Panc1 (cell line): ENCODE data around the gene UPF1. TPM values are rescaled to one million over a fixed set of nuclear protein-coding genes. Genes with fewer than 3 reads are reported as not detected.

Experiments used
- ATAC-seq: fragments of 200-7000 bp; cut with Tn5 transposase; 2 replicates; pipeline ENCODE4 v1.9.1; 2020; ENCODE audit warnings: mild to moderate bottlenecking, moderate library complexity
- BruUV-seq: library from RNA; stranded (reverse); fragments of 400-500 nt; replicated peaks from 2 replicates; lab custom pipeline; 2021; lab: Mats Ljungman, UMichigan
- CTCF ChIA-PET: fragments of 300-600 bp; sonication (Branson Sonifier 250); formaldehyde crosslinking; loops from one replicate; lab custom pipeline; 2022; ENCODE audit warnings: antibody characterized with exemption; lab: Charles Lee
- POLR2A ChIA-PET: fragments of 300-600 bp; sonication (Branson Sonifier 250); formaldehyde crosslinking; loops from one replicate; lab custom pipeline; 2022; ENCODE audit warnings: antibody characterized with exemption; lab: Charles Lee
- DNase-seq: peaks from one replicate; pipeline ENCODE4 v3.0.0-alpha.2; 2010; ENCODE audit warnings: low read depth, low spot score
- H3K27ac ChIP-seq: 2 replicates; pipeline ENCODE4 v1.5.1; 2011; ENCODE audit warnings: mild to moderate bottlenecking, low read length, inconsistent platforms
- H3K27me3 ChIP-seq: fragments of 200-500 bp; sonication (Bioruptor generic); 2 replicates; pipeline ENCODE4 v1.6.0; 2014; ENCODE audit warnings: low read length, inconsistent platforms; ENCODE audit not compliant: control insufficient read depth, insufficient read depth
- H3K36me3 ChIP-seq: fragments of 200-500 bp; sonication (Bioruptor generic); 2 replicates; pipeline ENCODE4 v1.5.1; 2014; ENCODE audit warnings: inconsistent platforms, mild to moderate bottlenecking, low read length, moderate library complexity; ENCODE audit not compliant: control insufficient read depth, insufficient read depth
- H3K4me1 ChIP-seq: 2 replicates; pipeline ENCODE4 v1.5.1; 2011; ENCODE audit warnings: inconsistent platforms, mild to moderate bottlenecking, low read length, moderate library complexity; ENCODE audit not compliant: control insufficient read depth, insufficient read depth
- H3K4me3 ChIP-seq, 2 experiments: 2 replicates each; pipeline ENCODE4 v1.5.1; 2011 to 2012; ENCODE audit warnings: low read depth in 2 of 2, low read length in 2 of 2, mild to moderate bottlenecking in 2 of 2, inconsistent platforms in 1 of 2, moderate library complexity in 1 of 2
- H3K9me3 ChIP-seq: fragments of 200-500 bp; sonication (Bioruptor generic); 2 replicates; pipeline ENCODE4 v1.5.1; 2014; ENCODE audit warnings: low read depth, mild to moderate bottlenecking, inconsistent platforms, low read length, moderate library complexity; ENCODE audit not compliant: control insufficient read depth, insufficient read depth
- POLR2AphosphoS5 ChIP-seq: IDR thresholded peaks from 2 replicates; pipeline ENCODE4 v1.6.1; 2012; ENCODE audit warnings: mild to moderate bottlenecking, low read depth, low read length, moderate library complexity
- SIN3A ChIP-seq: IDR thresholded peaks from 2 replicates; pipeline ENCODE4 v1.6.1; 2012; ENCODE audit warnings: low read depth, mild to moderate bottlenecking, low read length, moderate library complexity, borderline replicate concordance; ENCODE audit not compliant: insufficient read depth
- TCF7L2 ChIP-seq: IDR thresholded peaks from 2 replicates; pipeline ENCODE4 v1.6.1; 2011; ENCODE audit warnings: mild to moderate bottlenecking, low read depth, low read length, inconsistent platforms
- in situ Hi-C: cut with HindIII; loops from 2 replicates; pipeline ENCODE4 v1.10.0; 2016; ENCODE audit warnings: low sequenced_read_pairs, low pct_unique_long_range_greater_than_20kb
- intact Hi-C: fragments of 100-400 bp; cut with micrococcal nuclease; formaldehyde crosslinking; loops from one replicate; pipeline ENCODE4 v1.10.0; 2022; ENCODE audit not compliant: unreplicated experiment
- total RNA-seq: library from RNA; stranded (reverse); gene quantifications from one replicate; pipeline ENCODE4 v1.2.1, GENCODE V29; 2021; ENCODE audit not compliant: unreplicated experiment
- TF ChIP-seq, protein P1 (sequence below): fragments of 450-650 bp; IDR thresholded peaks from 2 replicates; pipeline ENCODE4 v1.5.1; 2017; ENCODE audit warnings: mild to moderate bottlenecking
- TF ChIP-seq, protein P2 (sequence below), 2 experiments: IDR thresholded peaks; 2 replicates each; pipeline ENCODE4 v1.6.1; 2011 to 2012; ENCODE audit warnings: low read depth in 2 of 2, control low read depth in 1 of 2, low read length in 1 of 2, mild to moderate bottlenecking in 1 of 2, moderate library complexity in 1 of 2; ENCODE audit not compliant: insufficient read depth in 1 of 2

The UPF1 gene
- total RNA-seq, 1 experiment from 2014 or later, result 62.2 TPM

GRCh38 chr19:18794029-18794313 is 37.8 kb upstream of the UPF1 start:
- no peak for DNase-seq
- ChIA-PET CTCF (no interaction called here), POLR2A (no interaction called here)
- TF ChIP-seq, protein P1, sequence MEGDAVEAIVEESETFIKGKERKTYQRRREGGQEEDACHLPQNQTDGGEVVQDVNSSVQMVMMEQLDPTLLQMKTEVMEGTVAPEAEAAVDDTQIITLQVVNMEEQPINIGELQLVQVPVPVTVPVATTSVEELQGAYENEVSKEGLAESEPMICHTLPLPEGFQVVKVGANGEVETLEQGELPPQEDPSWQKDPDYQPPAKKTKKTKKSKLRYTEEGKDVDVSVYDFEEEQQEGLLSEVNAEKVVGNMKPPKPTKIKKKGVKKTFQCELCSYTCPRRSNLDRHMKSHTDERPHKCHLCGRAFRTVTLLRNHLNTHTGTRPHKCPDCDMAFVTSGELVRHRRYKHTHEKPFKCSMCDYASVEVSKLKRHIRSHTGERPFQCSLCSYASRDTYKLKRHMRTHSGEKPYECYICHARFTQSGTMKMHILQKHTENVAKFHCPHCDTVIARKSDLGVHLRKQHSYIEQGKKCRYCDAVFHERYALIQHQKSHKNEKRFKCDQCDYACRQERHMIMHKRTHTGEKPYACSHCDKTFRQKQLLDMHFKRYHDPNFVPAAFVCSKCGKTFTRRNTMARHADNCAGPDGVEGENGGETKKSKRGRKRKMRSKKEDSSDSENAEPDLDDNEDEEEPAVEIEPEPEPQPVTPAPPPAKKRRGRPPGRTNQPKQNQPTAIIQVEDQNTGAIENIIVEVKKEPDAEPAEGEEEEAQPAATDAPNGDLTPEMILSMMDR, result no peak
- TF ChIP-seq, protein P2, sequence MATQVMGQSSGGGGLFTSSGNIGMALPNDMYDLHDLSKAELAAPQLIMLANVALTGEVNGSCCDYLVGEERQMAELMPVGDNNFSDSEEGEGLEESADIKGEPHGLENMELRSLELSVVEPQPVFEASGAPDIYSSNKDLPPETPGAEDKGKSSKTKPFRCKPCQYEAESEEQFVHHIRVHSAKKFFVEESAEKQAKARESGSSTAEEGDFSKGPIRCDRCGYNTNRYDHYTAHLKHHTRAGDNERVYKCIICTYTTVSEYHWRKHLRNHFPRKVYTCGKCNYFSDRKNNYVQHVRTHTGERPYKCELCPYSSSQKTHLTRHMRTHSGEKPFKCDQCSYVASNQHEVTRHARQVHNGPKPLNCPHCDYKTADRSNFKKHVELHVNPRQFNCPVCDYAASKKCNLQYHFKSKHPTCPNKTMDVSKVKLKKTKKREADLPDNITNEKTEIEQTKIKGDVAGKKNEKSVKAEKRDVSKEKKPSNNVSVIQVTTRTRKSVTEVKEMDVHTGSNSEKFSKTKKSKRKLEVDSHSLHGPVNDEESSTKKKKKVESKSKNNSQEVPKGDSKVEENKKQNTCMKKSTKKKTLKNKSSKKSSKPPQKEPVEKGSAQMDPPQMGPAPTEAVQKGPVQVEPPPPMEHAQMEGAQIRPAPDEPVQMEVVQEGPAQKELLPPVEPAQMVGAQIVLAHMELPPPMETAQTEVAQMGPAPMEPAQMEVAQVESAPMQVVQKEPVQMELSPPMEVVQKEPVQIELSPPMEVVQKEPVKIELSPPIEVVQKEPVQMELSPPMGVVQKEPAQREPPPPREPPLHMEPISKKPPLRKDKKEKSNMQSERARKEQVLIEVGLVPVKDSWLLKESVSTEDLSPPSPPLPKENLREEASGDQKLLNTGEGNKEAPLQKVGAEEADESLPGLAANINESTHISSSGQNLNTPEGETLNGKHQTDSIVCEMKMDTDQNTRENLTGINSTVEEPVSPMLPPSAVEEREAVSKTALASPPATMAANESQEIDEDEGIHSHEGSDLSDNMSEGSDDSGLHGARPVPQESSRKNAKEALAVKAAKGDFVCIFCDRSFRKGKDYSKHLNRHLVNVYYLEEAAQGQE (IDR thresholded peaks at IDR 0.05; ENCODE audit: insufficient read depth in 1 of 2, low read depth in 2 of 2, low read length in 1 of 2), result no peak
- TF ChIP-seq SIN3A, result no peak
- intact Hi-C loops, result no loop called here
- BruUV-seq, result no TSS peak
- no peaks in the 10 kb centered on the region for H3K4me1 ChIP-seq
- no peak overlapping the region for H3K4me3 ChIP-seq
- in situ Hi-C loops, result no loop called here
- H3K36me3 ChIP-seq, result no peaks in the 10 kb centered on the region
- ATAC-seq, result no peak
- no peak overlapping the region for H3K27ac ChIP-seq
- no peaks in the 10 kb centered on the region; the same call in 1 of the 2 replicates for H3K27me3 ChIP-seq
- H3K9me3 ChIP-seq, result no peaks in the 10 kb centered on the region

- Histone ChIP-seq H3K27ac (no peak overlapping the region), H3K4me1 (no peaks in the 10 kb centered on the region), H3K36me3 (no peaks in the 10 kb centered on the region), H3K4me3 (no peak overlapping the region), H3K9me3 (no peaks in the 10 kb centered on the region), H3K27me3 (no peaks in the 10 kb centered on the region)
- no peak for TF ChIP-seq SIN3A
- no TSS peak for BruUV-seq
- intact Hi-C loops, result no loop called here
- CTCF ChIA-PET, result no interaction called here
- ATAC-seq, result no peak
- in situ Hi-C loops, result no loop called here
- DNase-seq, result no peak
- POLR2A ChIA-PET, result no interaction called here
Measured at GRCh38 chr19:18794692-18795091, 37.1 kb upstream of the UPF1 start.

GRCh38 chr19:18795540-18795939 is 36.2 kb upstream of the UPF1 start:
- in situ Hi-C loops, result no loop called here
- intact Hi-C loops, result no loop called here
- BruUV-seq, result no TSS peak
- Histone ChIP-seq H3K27ac (no peak overlapping the region), H3K4me3 (no peak overlapping the region), H3K4me1 (no peaks in the 10 kb centered on the region), H3K36me3 (no peaks in the 10 kb centered on the region), H3K9me3 (no peaks in the 10 kb centered on the region), H3K27me3 (no peaks in the 10 kb centered on the region)
- TF ChIP-seq, protein P1, result no peak
- TF ChIP-seq POLR2AphosphoS5 (no peak), SIN3A (no peak), TCF7L2 (no peak)
- TF ChIP-seq, protein P2 (IDR thresholded peaks at IDR 0.05; ENCODE audit: insufficient read depth in 1 of 2, low read depth in 2 of 2, low read length in 1 of 2), result no peak
- no peak for DNase-seq
- ChIA-PET POLR2A (no interaction called here), CTCF (no interaction called here)
- no peak for ATAC-seq
